HFF-Myc (cell line): ENCODE data around the gene KEAP1.
"Not testable (repeated sequence)": the region's sequence is repeated elsewhere in the genome, so short reads cannot be mapped to it uniquely, and the experiment has no call there.

Source experiments
- DNase-seq: peaks from one replicate; pipeline ENCODE4 v3.0.0-alpha.2; 2011; ENCODE audit warnings: low read depth; ENCODE audit errors: extremely low read depth
- H3K4me3 ChIP-seq: replicated peaks from 2 replicates; pipeline ENCODE4 v1.5.1; 2011; ENCODE audit warnings: low read depth, mild to moderate bottlenecking, control low read depth, low read length
- CTCF ChIP-seq: IDR thresholded peaks from 2 replicates; pipeline ENCODE4 v1.5.1; 2012; ENCODE audit warnings: mild to moderate bottlenecking, low read depth, low read length, control low read depth; ENCODE audit errors: missing control alignments

Gene KEAP1

DNA sequence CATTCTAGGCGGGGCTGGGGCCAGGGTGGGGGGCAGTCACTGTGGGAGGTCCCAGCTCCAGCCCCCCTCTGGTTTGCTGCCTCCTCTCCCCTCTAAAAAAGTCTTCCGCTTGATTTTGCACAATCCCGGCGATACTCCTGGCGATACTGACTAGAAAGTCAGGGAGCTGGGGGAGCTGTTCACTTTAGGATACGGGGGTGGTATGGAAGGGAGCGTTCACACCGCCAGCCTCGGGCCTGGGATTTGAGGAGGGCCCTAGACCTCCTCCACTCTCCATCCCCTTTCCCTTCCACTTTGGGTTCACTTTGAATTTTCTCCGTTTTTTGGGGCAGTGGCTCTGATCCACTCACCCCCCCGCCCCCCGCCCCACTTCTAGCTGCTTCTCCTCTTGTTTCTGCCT lies 35.0 kb downstream of the KEAP1 start:
- no peak for TF ChIP-seq CTCF
- no peak for DNase-seq
- no peak overlapping the region for H3K4me3 ChIP-seq

DNA sequence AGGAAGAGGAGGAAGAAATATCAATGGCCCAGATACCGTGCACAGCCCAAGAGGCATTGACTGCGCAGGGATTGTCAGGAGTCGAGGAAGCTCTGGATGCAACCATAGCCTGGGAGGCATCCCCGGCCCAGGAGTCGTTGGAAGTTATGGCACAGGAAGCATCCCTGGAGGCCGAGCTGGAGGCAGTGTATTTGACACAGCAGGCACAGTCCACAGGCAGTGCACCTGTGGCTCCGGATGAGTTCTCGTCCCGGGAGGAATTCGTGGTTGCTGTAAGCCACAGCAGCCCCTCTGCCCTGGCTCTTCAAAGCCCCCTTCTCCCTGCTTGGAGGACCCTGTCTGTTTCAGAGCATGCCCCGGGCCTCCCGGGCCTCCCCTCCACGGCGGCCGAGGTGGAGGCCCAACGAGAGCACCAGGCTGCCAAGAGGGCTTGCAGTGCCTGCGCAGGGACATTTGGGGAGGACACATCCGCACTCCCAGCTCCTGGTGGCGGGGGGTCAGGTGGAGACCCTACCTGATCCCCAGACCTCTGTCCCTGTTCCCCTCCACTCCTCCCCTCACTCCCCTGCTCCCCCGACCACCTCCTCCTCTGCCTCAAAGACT lies 36.0 kb downstream of the KEAP1 start:
- no peak for DNase-seq
- no peak for TF ChIP-seq CTCF
- no peak overlapping the region for H3K4me3 ChIP-seq

- DNase-seq: no peak
- no peak overlapping the region for H3K4me3 ChIP-seq
- TF ChIP-seq CTCF: no peak
Observed at GRCh38 chr19:10464456-10464855, 38.7 kb downstream of the KEAP1 start.

GRCh38 chr19:10462557-10462956 lies 40.6 kb downstream of the KEAP1 start:
- no peak for DNase-seq
- TF ChIP-seq CTCF: no peak

DNA sequence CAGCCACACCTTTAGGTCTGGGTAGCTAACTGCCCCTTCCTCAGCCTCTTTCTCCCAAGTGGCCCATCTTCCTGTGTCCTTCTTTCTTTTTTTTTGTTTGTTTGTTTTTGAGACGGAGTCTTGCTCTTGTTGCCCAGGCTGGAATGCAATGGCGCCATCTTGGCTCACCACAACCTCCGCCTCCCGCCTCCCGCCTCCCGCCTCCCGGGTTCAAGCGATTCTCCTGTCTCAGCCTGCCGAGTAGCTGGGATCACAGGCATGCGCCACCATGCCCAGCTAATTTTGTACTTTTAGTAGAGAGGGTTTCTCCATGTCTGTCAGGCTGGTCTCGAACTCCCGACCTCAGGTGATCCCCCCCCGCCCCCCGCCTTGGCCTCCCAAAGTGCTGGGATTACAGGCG lies 41.1 kb downstream of the KEAP1 start:
- not testable (repeated sequence) for DNase-seq, H3K4me3 ChIP-seq

More at GRCh38 chr19:10462557-10462956, 40.6 kb downstream of the KEAP1 start:
- H3K4me3 ChIP-seq: no peak overlapping the region

DNA sequence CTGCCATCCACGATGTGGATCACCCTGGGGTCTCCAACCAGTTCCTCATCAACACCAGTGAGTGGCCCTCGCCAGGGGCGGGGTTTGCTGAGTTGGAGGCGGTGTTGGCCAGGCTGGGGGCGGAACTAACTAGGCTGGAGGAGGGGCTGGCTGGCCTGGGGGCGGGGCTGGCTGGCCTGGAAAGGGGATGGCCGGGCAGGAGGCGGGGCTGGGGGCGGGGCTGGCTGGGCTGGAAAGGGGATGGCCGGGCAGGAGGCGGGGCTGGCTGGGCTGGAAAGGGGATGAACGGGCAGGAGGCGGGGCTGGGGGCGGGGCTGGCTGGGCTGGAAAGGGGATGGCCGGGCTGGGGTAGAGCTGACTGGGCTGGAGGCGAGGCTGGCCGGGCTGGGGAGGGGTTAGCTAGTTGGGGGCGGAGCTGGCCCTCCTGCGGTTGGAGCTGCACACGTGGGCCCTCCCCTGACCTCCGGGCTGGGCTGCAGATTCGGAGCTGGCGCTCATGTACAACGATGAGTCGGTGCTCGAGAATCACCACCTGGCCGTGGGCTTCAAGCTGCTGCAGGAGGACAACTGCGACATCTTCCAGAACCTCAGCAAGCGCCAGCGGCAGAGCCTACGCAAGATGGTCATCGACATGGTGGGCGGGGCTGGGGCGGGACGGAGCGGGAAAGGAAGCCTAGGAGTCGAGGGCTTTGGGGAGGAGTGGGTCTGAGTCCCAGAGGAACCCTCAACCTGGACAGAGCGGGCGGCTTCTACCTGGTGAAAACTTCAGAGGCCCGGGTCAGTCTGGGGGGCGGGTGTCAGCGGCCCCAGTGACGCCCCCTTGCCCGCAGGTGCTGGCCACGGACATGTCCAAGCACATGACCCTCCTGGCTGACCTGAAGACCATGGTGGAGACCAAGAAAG lies 41.9 kb downstream of the KEAP1 start:
- DNase-seq: peak; percentile 75
- peak overlapping the region; percentile 7; the same call in 1 of the 2 replicates for H3K4me3 ChIP-seq
- no peak for TF ChIP-seq CTCF

- DNase-seq: no peak
- no peak for TF ChIP-seq CTCF
- H3K4me3 ChIP-seq: no peak overlapping the region
Observed at GRCh38 chr19:10460714-10461046, 42.5 kb downstream of the KEAP1 start.

- H3K4me3 ChIP-seq, DNase-seq: not testable (repeated sequence)
Observed at GRCh38 chr19:10458733-10459132, 44.4 kb downstream of the KEAP1 start.
